GM21576 (cell line): ENCODE measurements around the gene NFATC2IP.
"Not testable (repeated sequence)": the region's sequence is repeated elsewhere in the genome, so short reads cannot be mapped to it uniquely, and the experiment has no call there.

Experiments used
- ATAC-seq: cut with Tn5 transposase; IDR thresholded peaks from one replicate; pipeline ENCODE4 v1.9.1; 2021; ENCODE audit warnings: mild to moderate bottlenecking, moderate library complexity; ENCODE audit not compliant: unreplicated experiment

NFATC2IP gene

DNA sequence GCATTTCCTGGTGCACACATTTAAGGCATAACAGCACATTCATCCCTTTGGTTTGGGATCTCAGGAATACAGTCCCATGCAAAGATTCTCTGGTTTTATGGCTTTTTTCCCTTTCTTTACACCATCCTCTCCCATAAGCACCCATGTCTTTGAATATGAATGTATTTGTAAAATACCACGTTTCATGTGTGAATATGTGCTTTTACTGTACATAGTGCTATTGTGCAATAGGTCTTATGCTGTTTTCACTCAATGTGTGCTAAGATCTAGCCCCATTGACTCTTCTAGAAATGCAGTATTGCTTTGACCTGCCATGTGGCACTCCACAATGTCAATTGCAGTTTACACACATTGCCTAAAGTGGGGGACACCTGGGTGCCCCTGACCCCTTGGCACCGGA, 13.8 kb downstream of the NFATC2IP start:
- ATAC-seq = no peak

DNA sequence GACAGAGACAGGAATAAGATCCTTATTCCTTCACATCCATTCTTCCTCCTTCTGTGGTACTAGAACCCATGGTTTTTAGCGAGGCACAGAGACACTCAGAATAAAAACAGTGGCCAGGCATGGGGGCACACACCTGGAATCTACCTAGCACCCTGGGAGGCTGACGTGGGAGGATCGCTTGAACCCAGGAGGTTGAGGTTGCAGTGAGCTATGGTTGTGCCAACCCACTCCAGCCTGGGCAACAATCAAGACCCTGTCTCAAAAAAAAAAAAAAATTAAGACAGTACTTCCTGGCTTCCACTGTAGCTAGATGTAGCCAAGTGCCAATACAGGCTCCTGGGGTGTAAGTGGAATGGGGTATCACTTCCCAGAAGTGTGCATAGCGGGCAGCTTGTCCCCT, 16.4 kb downstream of the NFATC2IP start:
- ATAC-seq = no peak

DNA sequence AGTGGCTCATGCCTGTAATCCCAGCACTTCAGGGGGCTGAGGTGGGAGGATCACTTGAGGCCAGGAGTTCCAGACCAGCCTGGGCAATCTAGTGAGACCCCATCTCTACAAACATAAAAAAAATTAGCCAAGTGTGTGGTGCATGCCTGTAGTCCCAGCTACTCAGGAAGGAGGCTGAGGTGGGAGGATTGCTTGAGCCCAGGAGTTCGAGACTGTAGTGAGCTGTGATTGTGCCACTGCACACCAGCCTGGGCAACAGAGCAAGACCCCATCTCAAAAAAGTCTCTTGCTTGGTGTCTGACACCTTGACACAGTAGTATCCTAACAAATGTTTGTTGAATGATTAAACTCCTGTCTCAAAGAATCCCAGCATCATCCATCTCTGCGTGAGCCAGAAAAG, 19.0 kb downstream of the NFATC2IP start:
- not testable (repeated sequence) for ATAC-seq

DNA sequence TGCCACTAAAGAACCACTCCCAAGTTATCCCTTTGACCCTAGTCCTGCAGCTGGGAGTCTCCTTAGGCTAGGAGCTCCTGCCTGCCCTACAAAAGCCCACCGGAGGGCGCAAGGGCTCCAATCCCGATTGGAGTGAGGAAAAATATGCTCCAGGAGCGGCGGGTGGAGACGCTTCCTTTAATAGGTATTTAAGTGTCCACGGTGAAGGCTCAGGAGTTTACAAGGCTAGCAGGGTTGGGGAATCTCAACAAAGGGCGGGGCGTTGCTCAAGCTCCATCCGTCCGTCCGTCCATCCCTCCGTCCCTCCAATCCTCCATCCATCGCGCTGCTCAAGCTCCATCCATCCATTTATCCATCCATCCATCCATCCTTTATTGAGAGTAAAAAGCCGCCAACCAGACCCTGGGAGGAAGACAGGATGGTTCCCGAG, 23.3 kb downstream of the NFATC2IP start:
- ATAC-seq = peak; percentile 11

DNA sequence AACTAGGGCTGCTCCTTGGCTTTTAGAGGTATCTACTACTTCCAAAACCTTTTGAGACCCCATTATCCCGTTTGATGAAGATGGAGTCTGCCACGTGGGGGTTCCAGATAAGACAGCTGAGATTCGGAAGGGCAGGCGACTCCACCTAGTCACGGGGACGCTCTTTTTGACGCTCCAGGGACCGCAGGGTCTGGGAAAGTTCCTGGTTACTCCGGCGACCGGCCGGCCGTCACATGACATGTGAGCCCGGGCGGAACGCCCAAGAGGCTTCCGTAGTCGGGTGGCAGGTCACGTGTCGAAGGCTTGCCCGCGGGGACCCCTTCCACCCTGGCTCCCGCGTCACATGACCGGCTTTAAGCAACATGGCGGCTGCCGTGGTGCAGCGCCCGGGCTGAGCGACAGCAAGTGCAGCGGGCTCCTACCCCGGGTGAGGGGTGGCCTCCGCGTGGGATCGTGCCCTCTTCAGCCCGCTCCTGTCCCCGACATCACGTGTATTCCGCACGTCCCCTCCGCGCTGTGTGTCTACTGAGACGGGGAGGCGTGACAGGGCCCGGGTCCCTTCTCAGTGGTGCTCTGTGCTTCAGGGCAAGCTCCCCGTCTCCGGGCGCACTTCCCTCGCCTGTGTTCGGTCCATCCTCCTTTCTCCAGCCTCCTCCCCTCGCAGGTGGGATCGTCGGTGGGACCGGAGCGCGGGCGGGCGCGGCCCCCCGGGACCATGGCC, 23.9 kb downstream of the NFATC2IP start, which contains the start of gene SPNS1:
Gene SPNS1, plus strand, starts transcription at position 342 of the 721 bp plus-strand sequence. Its CDS starts 374 bp downstream, at position 716.
- ATAC-seq = peak; percentile 74

DNA sequence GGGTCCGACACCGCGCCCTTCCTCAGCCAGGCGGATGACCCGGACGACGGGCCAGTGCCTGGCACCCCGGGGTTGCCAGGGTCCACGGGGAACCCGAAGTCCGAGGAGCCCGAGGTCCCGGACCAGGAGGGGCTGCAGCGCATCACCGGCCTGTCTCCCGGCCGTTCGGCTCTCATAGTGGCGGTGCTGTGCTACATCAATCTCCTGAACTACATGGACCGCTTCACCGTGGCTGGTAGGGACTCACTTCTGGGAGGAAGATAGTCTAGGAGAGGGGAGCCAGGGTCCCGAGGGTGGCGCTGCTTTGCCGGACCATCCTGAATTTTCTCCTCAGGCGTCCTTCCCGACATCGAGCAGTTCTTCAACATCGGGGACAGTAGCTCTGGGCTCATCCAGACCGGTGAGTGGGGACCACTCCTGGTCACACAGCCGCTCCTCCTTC, 24.4 kb downstream of the NFATC2IP start:
- no peak for ATAC-seq

DNA sequence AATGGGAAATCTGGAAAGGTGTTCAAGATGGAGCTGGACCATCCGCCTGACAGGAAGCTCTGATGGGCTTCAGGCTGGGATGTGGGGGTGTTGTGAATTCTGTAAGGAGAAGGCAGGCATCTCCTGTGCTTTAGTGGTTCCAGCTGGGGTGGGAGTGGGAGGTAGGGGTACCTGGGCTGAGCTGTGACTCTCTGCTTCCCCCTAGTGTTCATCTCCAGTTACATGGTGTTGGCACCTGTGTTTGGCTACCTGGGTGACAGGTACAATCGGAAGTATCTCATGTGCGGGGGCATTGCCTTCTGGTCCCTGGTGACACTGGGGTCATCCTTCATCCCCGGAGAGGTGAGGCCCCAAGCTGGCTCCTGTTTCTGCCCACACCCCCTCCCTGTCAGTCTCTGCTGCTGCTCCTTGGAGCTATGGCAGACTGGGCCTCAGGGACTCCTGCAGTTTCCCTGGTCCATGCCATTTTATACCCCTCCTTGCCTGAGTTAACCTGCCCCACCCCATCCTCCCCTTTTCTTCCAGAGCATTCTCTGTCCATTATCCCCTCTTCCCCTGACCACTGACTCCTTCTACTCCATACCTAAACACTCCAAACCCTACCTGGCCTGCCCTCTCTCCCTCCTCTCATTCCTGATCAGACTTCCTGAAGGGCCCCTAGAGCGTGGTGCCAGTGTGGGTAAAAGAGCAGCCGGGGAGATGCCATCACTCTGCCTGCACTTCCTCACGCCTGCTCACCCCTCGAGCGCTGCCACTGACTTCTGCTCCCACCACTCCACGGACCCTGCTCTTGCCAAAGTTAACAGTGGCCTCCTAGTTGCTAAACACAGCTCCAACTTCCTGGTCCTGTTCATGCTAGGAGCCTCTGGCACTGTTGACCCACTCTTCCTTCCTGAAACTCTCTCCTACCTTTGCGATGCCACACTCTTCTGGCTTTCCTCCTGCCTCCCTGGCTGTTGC, 27.2 kb downstream of the NFATC2IP start:
- no peak for ATAC-seq

DNA sequence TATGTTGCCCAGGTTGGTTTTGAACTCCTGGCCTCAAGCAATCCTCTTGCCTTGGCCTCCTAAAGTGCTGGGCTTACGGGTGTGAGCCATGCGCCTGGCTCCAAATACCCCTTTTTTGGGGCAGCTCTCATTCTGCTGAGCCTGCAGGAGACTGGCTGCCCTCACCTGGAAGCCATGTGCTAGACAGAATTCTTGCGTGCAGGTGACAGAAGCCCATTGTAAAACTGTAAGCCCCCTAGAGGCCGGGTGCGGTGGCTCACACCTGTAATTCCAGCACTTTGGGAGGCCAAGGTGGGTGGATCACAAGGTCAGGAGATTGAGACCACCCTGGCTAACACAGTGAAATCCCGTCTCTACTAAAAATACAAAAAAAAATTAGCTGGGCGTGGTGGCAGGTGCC, 29.6 kb downstream of the NFATC2IP start:
- not testable (repeated sequence) for ATAC-seq

DNA sequence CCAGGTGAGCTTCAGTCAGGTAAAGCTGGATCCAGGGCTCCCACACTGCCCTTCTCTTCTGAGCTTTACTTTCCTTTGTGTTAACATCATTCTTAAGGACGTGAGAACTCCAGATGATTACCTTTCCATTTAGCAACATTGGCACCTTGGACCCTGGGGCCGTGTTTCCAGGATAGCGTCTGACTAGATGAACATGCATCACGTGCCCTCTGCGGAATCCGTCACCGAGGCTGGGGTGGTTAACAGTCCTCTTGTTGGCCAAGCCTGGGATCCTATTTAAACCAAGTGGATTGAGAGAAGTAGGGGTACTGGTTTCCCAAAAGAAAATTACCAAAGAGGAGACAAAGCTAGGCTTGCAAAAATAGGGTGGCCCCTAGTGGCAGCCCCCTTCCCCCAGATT, 30.2 kb downstream of the NFATC2IP start:
- no peak for ATAC-seq

DNA sequence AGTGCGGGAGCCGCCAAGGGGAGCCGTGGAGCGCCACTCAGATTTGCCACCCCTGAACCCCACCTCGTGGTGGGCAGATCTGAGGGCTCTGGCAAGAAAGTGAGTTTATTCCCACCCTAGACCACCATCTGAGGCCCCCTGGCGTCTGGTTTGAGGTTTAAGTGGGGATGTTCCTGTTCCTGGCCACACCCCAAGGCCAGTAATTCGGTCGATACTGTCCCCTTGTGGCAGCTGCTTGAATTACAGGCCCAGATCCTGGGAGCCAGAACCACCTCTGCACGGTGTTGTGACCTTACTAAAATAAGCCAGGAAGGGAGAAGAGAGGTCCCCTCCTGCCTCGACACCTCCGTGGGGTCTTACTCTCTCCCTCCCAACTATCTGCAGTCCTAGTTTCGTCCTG, 30.8 kb downstream of the NFATC2IP start:
- ATAC-seq = no peak

DNA sequence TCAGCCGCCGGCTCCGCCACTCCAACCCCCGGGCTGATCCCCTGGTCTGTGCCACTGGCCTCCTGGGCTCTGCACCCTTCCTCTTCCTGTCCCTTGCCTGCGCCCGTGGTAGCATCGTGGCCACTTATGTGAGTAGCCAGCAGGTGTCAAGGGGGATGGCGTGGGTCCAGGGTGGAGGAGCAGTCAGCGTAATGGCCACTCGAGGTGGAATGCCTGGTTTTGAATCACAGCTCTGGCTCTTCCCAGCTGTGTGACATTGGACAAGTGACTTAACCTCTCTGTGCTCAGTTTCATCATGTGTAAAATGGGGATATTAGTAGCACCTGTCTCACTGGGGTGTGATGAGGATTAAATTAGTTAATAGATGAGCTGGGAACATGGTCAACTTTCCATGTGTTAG, 31.7 kb downstream of the NFATC2IP start:
- no peak for ATAC-seq

DNA sequence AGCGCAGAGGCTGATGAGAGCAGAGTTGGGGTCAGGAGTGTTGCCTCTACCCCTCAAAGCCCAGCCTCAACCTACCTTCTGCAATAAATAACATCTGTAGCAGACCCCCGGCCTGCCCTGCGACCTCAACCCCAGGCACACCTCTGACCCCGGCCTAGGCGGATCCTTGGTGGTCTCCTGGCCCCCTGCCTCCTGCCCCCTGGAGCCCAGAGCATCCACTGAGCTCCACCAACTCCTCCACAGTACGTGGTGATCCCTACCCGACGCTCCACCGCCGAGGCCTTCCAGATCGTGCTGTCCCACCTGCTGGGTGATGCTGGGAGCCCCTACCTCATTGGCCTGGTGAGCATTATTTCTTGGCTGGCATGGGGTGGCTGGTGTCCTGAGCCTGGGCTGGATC, 32.2 kb downstream of the NFATC2IP start:
- no peak for ATAC-seq

DNA sequence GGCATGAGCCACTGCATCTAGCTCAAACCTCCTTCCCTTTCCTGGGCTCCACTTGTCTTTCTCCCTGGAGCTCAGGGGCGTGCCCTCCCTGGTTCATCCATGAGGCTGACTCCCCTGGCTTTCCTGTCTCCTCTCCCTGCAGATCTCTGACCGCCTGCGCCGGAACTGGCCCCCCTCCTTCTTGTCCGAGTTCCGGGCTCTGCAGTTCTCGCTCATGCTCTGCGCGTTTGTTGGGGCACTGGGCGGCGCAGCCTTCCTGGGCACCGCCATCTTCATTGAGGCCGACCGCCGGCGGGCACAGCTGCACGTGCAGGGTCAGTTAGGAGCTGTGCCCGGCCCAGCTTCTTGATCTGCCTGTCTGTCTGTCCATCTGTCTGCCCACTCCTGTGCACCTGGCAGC, 32.9 kb downstream of the NFATC2IP start:
- no peak for ATAC-seq

DNA sequence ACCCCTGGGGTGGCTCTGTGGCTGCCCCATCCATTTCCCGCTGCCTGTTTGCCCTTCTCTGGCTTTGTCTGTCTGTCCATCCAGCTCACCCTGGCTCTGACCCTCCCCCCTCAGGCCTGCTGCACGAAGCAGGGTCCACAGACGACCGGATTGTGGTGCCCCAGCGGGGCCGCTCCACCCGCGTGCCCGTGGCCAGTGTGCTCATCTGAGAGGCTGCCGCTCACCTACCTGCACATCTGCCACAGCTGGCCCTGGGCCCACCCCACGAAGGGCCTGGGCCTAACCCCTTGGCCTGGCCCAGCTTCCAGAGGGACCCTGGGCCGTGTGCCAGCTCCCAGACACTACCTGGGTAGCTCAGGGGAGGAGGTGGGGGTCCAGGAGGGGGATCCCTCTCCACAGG, 33.4 kb downstream of the NFATC2IP start:
- ATAC-seq = no peak

DNA sequence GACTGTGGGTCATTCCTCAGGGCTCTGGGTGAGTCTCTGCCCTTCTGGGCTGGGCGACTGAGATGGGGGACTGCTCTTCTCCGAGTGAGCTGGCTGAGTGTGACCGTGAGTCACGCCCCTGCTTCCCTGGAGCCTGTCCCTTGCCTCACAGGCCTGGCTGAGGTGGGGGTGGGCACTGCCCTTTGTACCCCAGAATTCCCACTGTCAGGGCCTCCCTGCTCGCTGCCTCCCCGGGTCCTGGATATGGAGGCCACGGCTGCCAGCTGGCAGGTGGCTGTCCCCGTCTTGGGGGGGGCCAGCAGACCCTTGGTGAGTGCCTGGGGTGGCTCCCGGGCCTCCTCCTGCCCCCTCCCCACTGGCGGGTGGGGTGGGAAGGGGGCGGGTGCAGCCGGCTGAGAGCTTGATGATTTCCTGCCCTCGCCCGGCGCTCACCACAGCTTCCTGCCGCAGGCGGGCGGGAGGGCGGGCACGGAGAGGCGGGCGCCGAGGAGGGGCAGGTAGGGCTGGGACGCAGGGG, 33.9 kb downstream of the NFATC2IP start, which contains the start of gene LAT:
Gene LAT, plus strand, starts transcription at position 434 of the 517 bp plus-strand sequence. CDS start 366 bp downstream, outside the sequence.
- no peak for ATAC-seq

DNA sequence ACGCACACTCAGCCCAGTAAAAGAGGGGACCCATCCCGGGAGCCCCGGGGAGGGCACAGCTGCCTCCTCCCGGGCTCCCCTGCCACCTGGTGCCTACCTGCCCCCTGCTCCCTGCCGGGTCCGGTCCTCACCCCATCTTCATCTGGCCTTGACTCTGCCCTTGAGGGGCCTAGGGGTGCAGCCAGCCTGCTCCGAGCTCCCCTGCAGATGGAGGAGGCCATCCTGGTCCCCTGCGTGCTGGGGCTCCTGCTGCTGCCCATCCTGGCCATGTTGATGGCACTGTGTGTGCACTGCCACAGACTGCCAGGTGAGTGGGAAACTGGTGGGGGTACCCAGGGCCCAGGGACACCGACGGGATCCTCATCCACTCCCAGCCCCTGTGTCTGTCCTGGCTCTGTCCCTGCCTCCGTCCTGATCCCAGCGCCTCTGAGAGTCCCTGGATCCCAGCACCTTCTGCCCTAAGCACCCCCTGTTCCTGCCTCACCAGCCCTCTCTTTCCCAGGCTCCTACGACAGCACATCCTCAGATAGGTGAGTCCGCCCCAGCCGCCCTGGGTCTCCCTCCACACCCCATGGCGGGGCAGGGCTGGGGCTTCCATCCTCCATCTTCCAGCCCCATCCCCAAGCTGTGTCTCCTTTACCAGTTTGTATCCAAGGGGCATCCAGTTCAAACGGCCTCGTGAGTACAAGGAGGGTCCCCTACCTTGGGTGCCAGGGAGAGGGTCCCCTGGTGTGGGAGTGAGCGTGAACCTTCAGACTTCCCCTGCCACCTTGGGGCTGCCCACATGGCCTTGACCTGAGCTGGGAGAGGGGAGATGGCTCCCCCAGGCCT, 34.7 kb downstream of the NFATC2IP start:
- no peak for ATAC-seq

DNA sequence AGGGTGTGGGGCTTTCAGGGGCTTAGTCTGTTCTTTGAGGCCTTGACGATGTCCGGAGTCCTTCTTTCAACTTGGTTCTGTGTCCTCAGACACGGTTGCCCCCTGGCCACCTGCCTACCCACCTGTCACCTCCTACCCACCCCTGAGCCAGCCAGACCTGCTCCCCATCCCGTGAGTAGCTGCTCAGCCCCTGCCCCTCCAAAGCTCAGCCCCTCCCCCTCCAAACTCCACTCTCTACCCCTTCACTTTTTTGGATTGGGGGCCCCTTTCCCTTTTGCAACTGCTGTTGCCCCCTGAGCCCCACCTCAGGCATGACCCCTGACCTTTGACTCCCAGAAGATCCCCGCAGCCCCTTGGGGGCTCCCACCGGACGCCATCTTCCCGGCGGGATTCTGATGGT, 35.3 kb downstream of the NFATC2IP start:
- no peak for ATAC-seq

DNA sequence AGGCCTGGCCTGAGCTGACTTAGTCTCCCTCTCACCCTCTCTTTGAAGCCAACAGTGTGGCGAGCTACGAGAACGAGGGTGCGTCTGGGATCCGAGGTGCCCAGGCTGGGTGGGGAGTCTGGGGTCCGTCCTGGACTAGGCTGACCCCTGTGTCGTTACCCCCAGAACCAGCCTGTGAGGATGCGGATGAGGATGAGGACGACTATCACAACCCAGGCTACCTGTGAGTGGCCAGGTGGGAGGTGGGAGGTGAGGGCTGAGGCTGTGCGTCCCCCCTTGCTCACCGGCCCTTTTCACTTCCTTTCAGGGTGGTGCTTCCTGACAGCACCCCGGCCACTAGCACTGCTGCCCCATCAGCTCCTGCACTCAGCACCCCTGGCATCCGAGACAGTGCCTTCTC, 35.8 kb downstream of the NFATC2IP start:
- no peak for ATAC-seq

DNA sequence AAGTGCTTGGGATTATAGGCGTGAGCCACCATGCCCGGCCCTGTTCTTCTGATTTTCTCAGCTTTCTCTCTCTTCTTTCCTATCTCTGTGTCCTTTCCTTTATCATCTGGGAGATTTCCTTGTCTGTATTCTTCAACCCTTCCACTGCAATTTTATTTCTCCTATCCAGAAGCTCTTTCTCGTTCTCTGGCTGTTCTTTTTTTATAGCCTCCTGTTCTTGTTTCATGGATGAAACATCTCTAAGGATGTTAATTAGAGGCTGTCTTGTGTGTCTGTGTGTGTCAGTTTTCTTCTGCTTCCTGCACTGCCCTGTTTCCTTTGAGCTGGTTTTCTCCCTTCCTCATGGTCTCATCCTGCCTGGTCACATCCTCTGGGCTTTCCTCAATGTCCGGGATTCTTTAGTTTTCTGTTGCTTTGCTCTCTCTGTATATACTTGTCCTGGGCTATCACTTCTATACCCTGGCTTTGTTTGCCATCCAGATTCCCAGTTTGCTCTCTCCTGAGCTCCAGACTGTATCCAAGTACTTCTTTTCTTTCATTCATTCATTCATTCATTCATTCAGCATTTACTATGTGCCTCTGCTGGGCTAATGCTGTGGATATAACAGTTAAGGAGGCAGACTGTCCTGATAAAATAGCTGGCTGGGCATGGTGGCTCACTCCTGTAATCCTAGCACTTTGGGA, 36.6 kb downstream of the NFATC2IP start:
- ATAC-seq = no peak

DNA sequence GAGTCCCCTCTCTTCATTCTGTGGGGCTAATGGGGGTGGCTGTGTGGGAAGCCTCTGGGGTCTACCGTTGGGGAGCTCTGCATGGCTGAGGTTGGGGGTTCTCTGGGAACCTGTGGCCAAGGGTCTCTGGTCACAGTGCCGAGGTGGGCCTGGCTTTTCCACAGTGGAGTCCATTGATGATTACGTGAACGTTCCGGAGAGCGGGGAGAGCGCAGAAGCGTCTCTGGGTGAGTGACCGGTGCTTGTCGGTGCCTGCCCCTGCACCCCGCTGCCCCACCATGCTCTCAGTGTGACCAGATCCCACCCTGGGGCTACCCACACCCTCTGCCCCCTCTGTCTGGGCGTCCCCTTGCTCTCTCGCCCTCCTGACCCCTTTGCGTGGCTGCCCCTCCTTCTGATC, 38.6 kb downstream of the NFATC2IP start:
- ATAC-seq = no peak
